HepG2 (cell line): Measurements from ENCODE around the gene CD28. TPM values are rescaled to one million over a fixed set of nuclear protein-coding genes. Genes with fewer than 3 reads are reported as not detected.
A peak's percentile ranks its signal among the peaks of the same experiment; 100 is the strongest.

Experiments
- ATAD3A ChIP-seq: sonication (generic); formaldehyde crosslinking; IDR thresholded peaks from 2 replicates; pipeline ENCODE4 v1.4.0; 2020; ENCODE audit warnings: missing genetic modification reagents
- BRCA1 ChIP-seq: sonication (generic); formaldehyde crosslinking; IDR thresholded peaks from 2 replicates; pipeline ENCODE4 v1.4.0; 2020; ENCODE audit warnings: missing genetic modification reagents
- FOXA1 ChIP-seq, 2 experiments: fragments of 450-650 bp in 1 of 2; sonication (generic) in 1 of 2; formaldehyde crosslinking in 1 of 2; IDR thresholded peaks; 2 replicates each; pipeline versions ENCODE4 v1.4.0 to v1.6.1; 2016 to 2020; ENCODE audit warnings: missing genetic modification reagents in 1 of 2
- GATAD1 ChIP-seq: IDR thresholded peaks from 2 replicates; pipeline ENCODE4 v1.6.1; 2016; ENCODE audit warnings: missing genetic modification reagents, missing compliant biosample characterization
- GATAD2A ChIP-seq: IDR thresholded peaks from 2 replicates; pipeline ENCODE4 v1.6.1; 2016
- HNF4A ChIP-seq: sonication (generic); formaldehyde crosslinking; IDR thresholded peaks from 2 replicates; pipeline ENCODE4 v1.4.0; 2020; ENCODE audit warnings: missing genetic modification reagents
- PAWR ChIP-seq: sonication (generic); formaldehyde crosslinking; IDR thresholded peaks from 2 replicates; pipeline ENCODE4 v1.4.0; 2020; ENCODE audit warnings: missing genetic modification reagents, mild to moderate bottlenecking, borderline replicate concordance
- ZMYM4 ChIP-seq: sonication (generic); formaldehyde crosslinking; IDR thresholded peaks from 2 replicates; pipeline ENCODE4 v1.8.1; 2023; ENCODE audit warnings: mild to moderate bottlenecking, missing genetic modification reagents
- ZNF792 ChIP-seq: IDR thresholded peaks from 2 replicates; pipeline ENCODE4 v1.6.1; 2016
- polyA plus RNA-seq, 8 experiments: library from polyadenylated mRNA; depleted of rRNA in 3 of 8; stranded (reverse) in 7 of 8; unstranded in 1 of 8; fragments of >200 nt; fragmentation: Illumina TruSeq in 4 of 8; extraction: Trizol in 4 of 8; gene quantifications; 2 replicates each; pipeline versions ENCODE4 v1.2.1 to v1.2.3, GENCODE V29; 2011 to 2016; ENCODE audit warnings: low read depth in 4 of 8, missing spikeins in 1 of 8, mixed read lengths in 1 of 8; ENCODE audit not compliant: insufficient read depth in 1 of 8
- total RNA-seq, 5 experiments: library from RNA; depleted of rRNA; stranded (reverse); fragments of >200 nt; fragmentation: Illumina TruSeq; extraction: Trizol; gene quantifications; 2 replicates each; pipeline ENCODE4 v1.2.3, GENCODE V29; 2016; ENCODE audit warnings: low read depth in 1 of 5
- TF ChIP-seq, protein P1 (sequence below): sonication (generic); formaldehyde crosslinking; IDR thresholded peaks from 2 replicates; pipeline ENCODE4 v1.4.0; 2020; ENCODE audit warnings: mild to moderate bottlenecking, missing genetic modification reagents, borderline replicate concordance
- TF ChIP-seq, protein P2 (sequence below): sonication (generic); formaldehyde crosslinking; IDR thresholded peaks from 2 replicates; pipeline ENCODE4 v1.8.0; 2022; ENCODE audit warnings: mild to moderate bottlenecking, missing genetic modification reagents
- TF ChIP-seq, protein P3 (sequence below): IDR thresholded peaks from 2 replicates; pipeline ENCODE4 v1.6.1; 2018; ENCODE audit warnings: missing genetic modification reagents
- TF ChIP-seq, protein P4 (sequence below): sonication (generic); formaldehyde crosslinking; IDR thresholded peaks from 2 replicates; pipeline ENCODE4 v1.8.1; 2023; ENCODE audit warnings: mild to moderate bottlenecking, inconsistent platforms, moderate library complexity, missing genetic modification reagents, borderline replicate concordance
- TF ChIP-seq, protein P5 (sequence below): sonication (generic); formaldehyde crosslinking; IDR thresholded peaks from 2 replicates; pipeline ENCODE4 v1.4.0; 2020; ENCODE audit warnings: missing genetic modification reagents
- TF ChIP-seq, protein P6 (sequence below): sonication (generic); formaldehyde crosslinking; IDR thresholded peaks from 2 replicates; pipeline ENCODE4 v1.4.0; 2020; ENCODE audit warnings: missing genetic modification reagents

CD28 gene
- total and polyA plus RNA-seq, 2 of the 13 experiments (the other 11 are each of a cell fraction or from before 2014, with no cell fraction given), result not detected

DNA sequence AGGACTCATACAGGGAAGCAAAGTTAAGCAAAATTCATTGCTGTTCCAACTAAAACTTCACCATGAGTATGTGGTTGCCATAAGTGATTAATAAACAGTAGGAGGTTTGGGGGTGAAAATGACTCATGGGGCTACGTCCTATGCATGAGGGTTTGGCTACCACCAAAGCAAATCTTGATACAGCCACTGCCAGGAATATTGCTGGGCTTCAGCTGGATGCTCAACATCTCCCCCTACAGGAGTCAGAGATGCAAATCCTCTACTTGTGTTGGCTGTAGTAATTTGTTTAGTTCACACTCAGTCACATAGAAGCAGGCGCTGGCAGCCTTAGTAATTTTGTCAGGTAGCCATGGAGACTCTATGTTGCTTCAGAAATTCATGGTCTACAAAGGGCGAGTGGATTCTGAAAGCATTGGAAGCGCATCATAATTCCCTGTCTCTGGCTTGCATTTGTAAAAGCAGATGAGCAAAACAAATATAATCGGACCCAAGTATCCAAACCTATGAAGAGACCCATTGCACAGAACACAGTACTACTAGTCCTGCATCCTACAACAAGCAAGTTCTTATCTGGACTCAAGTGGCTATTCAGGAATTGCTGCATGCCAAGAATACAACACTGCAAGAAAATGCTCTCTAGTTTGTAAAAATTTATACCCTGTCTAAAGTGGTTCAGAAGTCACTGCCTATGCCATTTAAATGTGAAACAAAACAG, 76.0 kb downstream of the CD28 start (continued):
- TF ChIP-seq, protein P1, sequence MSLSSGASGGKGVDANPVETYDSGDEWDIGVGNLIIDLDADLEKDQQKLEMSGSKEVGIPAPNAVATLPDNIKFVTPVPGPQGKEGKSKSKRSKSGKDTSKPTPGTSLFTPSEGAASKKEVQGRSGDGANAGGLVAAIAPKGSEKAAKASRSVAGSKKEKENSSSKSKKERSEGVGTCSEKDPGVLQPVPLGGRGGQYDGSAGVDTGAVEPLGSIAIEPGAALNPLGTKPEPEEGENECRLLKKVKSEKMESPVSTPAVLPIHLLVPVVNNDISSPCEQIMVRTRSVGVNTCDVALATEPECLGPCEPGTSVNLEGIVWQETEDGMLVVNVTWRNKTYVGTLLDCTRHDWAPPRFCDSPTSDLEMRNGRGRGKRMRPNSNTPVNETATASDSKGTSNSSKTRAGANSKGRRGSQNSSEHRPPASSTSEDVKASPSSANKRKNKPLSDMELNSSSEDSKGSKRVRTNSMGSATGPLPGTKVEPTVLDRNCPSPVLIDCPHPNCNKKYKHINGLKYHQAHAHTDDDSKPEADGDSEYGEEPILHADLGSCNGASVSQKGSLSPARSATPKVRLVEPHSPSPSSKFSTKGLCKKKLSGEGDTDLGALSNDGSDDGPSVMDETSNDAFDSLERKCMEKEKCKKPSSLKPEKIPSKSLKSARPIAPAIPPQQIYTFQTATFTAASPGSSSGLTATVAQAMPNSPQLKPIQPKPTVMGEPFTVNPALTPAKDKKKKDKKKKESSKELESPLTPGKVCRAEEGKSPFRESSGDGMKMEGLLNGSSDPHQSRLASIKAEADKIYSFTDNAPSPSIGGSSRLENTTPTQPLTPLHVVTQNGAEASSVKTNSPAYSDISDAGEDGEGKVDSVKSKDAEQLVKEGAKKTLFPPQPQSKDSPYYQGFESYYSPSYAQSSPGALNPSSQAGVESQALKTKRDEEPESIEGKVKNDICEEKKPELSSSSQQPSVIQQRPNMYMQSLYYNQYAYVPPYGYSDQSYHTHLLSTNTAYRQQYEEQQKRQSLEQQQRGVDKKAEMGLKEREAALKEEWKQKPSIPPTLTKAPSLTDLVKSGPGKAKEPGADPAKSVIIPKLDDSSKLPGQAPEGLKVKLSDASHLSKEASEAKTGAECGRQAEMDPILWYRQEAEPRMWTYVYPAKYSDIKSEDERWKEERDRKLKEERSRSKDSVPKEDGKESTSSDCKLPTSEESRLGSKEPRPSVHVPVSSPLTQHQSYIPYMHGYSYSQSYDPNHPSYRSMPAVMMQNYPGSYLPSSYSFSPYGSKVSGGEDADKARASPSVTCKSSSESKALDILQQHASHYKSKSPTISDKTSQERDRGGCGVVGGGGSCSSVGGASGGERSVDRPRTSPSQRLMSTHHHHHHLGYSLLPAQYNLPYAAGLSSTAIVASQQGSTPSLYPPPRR (CRISPR knock-in tag), result no peak
- TF ChIP-seq, protein P2, sequence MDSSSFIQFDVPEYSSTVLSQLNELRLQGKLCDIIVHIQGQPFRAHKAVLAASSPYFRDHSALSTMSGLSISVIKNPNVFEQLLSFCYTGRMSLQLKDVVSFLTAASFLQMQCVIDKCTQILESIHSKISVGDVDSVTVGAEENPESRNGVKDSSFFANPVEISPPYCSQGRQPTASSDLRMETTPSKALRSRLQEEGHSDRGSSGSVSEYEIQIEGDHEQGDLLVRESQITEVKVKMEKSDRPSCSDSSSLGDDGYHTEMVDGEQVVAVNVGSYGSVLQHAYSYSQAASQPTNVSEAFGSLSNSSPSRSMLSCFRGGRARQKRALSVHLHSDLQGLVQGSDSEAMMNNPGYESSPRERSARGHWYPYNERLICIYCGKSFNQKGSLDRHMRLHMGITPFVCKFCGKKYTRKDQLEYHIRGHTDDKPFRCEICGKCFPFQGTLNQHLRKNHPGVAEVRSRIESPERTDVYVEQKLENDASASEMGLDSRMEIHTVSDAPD (CRISPR knock-in tag), result peak; percentile 48; the same call in 1 of the 2 replicates
- TF ChIP-seq GATAD1 (0 out of 2 replicates have a peak, but pooled peaks have one; percentile 28), ATAD3A (no peak), PAWR (no peak), ZNF792 (CRISPR knock-in tag) (0 out of 2 replicates have a peak, but pooled peaks have one; percentile 40), GATAD2A (CRISPR knock-in tag) (peak; percentile 34; the same call in 1 of the 2 replicates), ZMYM4 (CRISPR knock-in tag) (peak; percentile 58), HNF4A (peak; percentile 37; the same call in 1 of the 2 replicates), FOXA1 (IDR thresholded peaks at IDR 0.05) (no peak), FOXA1 (CRISPR knock-in tag; IDR thresholded peaks at IDR 0.05) (0 out of 2 replicates have a peak, but pooled peaks have one; percentile 2), BRCA1 (CRISPR knock-in tag) (peak; percentile 39; the same call in 1 of the 2 replicates)
- TF ChIP-seq, protein P3, sequence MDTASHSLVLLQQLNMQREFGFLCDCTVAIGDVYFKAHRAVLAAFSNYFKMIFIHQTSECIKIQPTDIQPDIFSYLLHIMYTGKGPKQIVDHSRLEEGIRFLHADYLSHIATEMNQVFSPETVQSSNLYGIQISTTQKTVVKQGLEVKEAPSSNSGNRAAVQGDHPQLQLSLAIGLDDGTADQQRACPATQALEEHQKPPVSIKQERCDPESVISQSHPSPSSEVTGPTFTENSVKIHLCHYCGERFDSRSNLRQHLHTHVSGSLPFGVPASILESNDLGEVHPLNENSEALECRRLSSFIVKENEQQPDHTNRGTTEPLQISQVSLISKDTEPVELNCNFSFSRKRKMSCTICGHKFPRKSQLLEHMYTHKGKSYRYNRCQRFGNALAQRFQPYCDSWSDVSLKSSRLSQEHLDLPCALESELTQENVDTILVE (CRISPR knock-in tag), result peak; percentile 27; the same call in 1 of the 2 replicates
- TF ChIP-seq, protein P4, sequence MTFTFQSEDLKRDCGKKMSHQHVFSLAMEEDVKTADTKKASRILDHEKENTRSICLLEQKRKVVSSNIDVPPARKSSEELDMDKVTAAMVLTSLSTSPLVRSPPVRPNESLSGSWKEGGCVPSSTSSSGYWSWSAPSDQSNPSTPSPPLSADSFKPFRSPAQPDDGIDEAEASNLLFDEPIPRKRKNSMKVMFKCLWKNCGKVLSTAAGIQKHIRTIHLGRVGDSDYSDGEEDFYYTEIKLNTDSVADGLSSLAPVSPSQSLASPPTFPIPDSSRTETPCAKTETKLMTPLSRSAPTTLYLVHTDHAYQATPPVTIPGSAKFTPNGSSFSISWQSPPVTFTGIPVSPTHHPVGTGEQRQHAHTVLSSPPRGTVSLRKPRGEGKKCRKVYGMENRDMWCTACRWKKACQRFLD (CRISPR knock-in tag), result no peak
- TF ChIP-seq, protein P5, sequence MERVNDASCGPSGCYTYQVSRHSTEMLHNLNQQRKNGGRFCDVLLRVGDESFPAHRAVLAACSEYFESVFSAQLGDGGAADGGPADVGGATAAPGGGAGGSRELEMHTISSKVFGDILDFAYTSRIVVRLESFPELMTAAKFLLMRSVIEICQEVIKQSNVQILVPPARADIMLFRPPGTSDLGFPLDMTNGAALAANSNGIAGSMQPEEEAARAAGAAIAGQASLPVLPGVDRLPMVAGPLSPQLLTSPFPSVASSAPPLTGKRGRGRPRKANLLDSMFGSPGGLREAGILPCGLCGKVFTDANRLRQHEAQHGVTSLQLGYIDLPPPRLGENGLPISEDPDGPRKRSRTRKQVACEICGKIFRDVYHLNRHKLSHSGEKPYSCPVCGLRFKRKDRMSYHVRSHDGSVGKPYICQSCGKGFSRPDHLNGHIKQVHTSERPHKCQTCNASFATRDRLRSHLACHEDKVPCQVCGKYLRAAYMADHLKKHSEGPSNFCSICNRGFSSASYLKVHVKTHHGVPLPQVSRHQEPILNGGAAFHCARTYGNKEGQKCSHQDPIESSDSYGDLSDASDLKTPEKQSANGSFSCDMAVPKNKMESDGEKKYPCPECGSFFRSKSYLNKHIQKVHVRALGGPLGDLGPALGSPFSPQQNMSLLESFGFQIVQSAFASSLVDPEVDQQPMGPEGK (CRISPR knock-in tag), result peak; percentile 24; the same call in 1 of the 2 replicates
- TF ChIP-seq, protein P6, sequence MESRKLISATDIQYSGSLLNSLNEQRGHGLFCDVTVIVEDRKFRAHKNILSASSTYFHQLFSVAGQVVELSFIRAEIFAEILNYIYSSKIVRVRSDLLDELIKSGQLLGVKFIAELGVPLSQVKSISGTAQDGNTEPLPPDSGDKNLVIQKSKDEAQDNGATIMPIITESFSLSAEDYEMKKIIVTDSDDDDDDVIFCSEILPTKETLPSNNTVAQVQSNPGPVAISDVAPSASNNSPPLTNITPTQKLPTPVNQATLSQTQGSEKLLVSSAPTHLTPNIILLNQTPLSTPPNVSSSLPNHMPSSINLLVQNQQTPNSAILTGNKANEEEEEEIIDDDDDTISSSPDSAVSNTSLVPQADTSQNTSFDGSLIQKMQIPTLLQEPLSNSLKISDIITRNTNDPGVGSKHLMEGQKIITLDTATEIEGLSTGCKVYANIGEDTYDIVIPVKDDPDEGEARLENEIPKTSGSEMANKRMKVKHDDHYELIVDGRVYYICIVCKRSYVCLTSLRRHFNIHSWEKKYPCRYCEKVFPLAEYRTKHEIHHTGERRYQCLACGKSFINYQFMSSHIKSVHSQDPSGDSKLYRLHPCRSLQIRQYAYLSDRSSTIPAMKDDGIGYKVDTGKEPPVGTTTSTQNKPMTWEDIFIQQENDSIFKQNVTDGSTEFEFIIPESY (CRISPR knock-in tag), result 0 out of 2 replicates have a peak, but pooled peaks have one; percentile 9
